Esophagus muscularis mucosa (tissue), 4 donors: Measurements from ENCODE around the gene STX8.

Source experiments
- EP300 ChIP-seq: sonication (generic); formaldehyde crosslinking; IDR thresholded peaks from one replicate; pipeline ENCODE4 v1.6.1; 2017; ENCODE audit warnings: antibody characterized with exemption
- POLR2A ChIP-seq: fragments of 450-650 bp; IDR thresholded peaks from one replicate; pipeline ENCODE4 v1.6.1; 2017; ENCODE audit warnings: antibody characterized with exemption, moderate library complexity, mild to moderate bottlenecking, low read depth
- POLR2AphosphoS5 ChIP-seq, 2 donors: sonication (generic); formaldehyde crosslinking; IDR thresholded peaks; one replicate each; pipeline ENCODE4 v1.6.1; 2017; ENCODE audit warnings: antibody characterized with exemption in 2 of 2
- TF ChIP-seq, protein P1 (sequence below), 3 experiments: fragments of 200-600 bp in 2 of 3; fragments of 450-650 bp in 1 of 3; sonication (generic) in 2 of 3; IDR thresholded peaks; one replicate each; pipeline ENCODE4 v1.5.1; 2017 to 2019; ENCODE audit warnings: antibody characterized with exemption in 3 of 3, mild to moderate bottlenecking in 2 of 3, moderate library complexity in 1 of 3

DNA sequence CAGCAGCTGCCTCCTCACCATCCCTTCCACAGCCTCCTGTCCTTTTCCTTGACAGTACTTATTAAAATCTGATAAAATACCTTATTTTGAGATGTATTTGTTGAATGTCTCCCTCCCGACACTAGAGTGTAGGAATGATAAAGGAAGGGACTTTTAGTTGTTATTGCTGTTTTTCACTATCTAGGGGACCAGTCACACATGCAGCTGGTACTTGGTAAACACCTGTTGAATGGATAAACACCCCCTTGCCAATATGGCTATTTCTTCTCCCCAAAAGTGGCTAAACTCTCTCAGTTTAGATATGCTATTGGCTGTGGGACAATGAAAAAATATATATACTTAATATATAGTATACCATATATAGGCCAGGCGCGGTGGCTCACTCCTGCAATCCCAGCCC, 96.7 kb downstream of the STX8 start:
- no peak for TF ChIP-seq POLR2AphosphoS5 (IDR thresholded peaks at IDR 0.05)
- TF ChIP-seq, protein P1, sequence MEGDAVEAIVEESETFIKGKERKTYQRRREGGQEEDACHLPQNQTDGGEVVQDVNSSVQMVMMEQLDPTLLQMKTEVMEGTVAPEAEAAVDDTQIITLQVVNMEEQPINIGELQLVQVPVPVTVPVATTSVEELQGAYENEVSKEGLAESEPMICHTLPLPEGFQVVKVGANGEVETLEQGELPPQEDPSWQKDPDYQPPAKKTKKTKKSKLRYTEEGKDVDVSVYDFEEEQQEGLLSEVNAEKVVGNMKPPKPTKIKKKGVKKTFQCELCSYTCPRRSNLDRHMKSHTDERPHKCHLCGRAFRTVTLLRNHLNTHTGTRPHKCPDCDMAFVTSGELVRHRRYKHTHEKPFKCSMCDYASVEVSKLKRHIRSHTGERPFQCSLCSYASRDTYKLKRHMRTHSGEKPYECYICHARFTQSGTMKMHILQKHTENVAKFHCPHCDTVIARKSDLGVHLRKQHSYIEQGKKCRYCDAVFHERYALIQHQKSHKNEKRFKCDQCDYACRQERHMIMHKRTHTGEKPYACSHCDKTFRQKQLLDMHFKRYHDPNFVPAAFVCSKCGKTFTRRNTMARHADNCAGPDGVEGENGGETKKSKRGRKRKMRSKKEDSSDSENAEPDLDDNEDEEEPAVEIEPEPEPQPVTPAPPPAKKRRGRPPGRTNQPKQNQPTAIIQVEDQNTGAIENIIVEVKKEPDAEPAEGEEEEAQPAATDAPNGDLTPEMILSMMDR (IDR thresholded peaks at IDR 0.05) = no peak
- TF ChIP-seq POLR2A = no peak
- TF ChIP-seq EP300 = no peak
